AG09319 (cell line): ENCODE measurements around the gene DIP2C.
"Not testable (repeated sequence)": the region's sequence is repeated elsewhere in the genome, so short reads cannot be mapped to it uniquely, and the experiment has no call there.

ENCODE experiments used
- DNase-seq: peaks from one replicate; pipeline ENCODE4 v3.0.0-alpha.2; 2010; ENCODE audit warnings: low read depth; ENCODE audit errors: extremely low read depth
- TF ChIP-seq, protein P1 (sequence below): IDR thresholded peaks from 2 replicates; pipeline ENCODE4 v1.5.1; 2011; ENCODE audit warnings: low read depth, mild to moderate bottlenecking, inconsistent platforms, low read length, moderate library complexity

The DIP2C gene

DNA sequence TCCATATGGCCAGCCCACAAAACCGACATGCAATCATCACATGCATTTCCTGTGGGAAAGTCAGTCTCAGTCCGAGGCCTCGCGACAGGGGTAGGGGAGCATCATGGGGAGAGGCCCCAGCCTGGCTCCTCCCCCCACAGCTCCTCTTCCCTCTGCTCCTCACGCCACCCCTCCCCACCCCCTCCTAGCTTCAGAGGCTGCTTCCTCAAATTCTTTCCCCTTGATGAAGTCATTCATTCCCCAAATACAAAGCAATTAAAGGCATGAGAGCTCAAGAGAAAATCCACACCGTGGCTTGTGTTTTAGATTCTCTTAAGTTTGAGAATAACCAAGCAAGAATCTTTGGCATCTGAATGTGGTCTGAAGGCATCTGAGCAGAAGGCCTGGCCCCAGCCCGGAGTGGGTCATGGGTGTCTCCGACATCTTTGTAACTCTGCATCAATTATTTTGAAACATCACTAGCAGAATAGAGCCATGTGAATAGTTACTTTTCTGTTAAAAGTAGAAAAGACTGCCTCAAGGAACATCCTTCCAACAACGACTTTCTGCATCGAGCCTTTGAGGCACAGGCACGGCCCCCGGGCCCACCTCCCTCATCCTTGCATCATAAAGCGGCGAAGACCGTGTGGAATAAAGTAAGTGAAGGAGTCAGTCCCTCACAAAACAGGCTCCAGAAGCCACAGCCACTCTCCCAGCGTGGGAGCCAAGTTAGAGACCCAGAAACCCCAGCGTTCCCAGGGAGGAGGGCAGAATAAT lies 90.9 kb downstream of the DIP2C start:
- DNase-seq = peak; percentile 87
- TF ChIP-seq, protein P1, sequence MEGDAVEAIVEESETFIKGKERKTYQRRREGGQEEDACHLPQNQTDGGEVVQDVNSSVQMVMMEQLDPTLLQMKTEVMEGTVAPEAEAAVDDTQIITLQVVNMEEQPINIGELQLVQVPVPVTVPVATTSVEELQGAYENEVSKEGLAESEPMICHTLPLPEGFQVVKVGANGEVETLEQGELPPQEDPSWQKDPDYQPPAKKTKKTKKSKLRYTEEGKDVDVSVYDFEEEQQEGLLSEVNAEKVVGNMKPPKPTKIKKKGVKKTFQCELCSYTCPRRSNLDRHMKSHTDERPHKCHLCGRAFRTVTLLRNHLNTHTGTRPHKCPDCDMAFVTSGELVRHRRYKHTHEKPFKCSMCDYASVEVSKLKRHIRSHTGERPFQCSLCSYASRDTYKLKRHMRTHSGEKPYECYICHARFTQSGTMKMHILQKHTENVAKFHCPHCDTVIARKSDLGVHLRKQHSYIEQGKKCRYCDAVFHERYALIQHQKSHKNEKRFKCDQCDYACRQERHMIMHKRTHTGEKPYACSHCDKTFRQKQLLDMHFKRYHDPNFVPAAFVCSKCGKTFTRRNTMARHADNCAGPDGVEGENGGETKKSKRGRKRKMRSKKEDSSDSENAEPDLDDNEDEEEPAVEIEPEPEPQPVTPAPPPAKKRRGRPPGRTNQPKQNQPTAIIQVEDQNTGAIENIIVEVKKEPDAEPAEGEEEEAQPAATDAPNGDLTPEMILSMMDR = no peak

GRCh38 chr10:597976-598375 lies 91.5 kb downstream of the DIP2C start:
- TF ChIP-seq, protein P1 = no peak
- DNase-seq = no peak

- TF ChIP-seq, protein P1 = no peak
- DNase-seq = no peak
These were observed 92.6 kb downstream of the DIP2C start for GRCh38 chr10:596725-597345.

GRCh38 chr10:596131-596530 lies 93.3 kb downstream of the DIP2C start:
- not testable (repeated sequence) for DNase-seq

- TF ChIP-seq, protein P1 = no peak
- no peak for DNase-seq
These were observed 94.0 kb downstream of the DIP2C start for GRCh38 chr10:595473-595872.

GRCh38 chr10:594584-595270 lies 94.7 kb downstream of the DIP2C start:
- TF ChIP-seq, protein P1 = no peak
- no peak for DNase-seq

- TF ChIP-seq, protein P1 = no peak
- DNase-seq = no peak
These were observed 95.5 kb downstream of the DIP2C start for GRCh38 chr10:593901-594457.
